HepG2 (cell line): ENCODE data around the gene SMIM13. TPM values are rescaled to one million over a fixed set of nuclear protein-coding genes. Genes with fewer than 3 reads are reported as not detected.

Experiments used
- BCL3 ChIP-seq: sonication (generic); formaldehyde crosslinking; IDR thresholded peaks from 2 replicates; pipeline ENCODE4 v1.5.1; 2020; ENCODE audit warnings: mild to moderate bottlenecking, missing genetic modification reagents, moderate library complexity
- EZH2 ChIP-seq: conservative IDR thresholded peaks from 2 replicates; pipeline ENCODE4 v1.6.1; 2012; ENCODE audit warnings: mild to moderate bottlenecking, low read depth, low read length, moderate library complexity
- FUBP1 ChIP-seq: sonication (generic); formaldehyde crosslinking; IDR thresholded peaks from 2 replicates; pipeline ENCODE4 v1.5.1; 2020; ENCODE audit warnings: missing genetic modification reagents, mild to moderate bottlenecking, borderline replicate concordance
- HMG20B ChIP-seq: conservative IDR thresholded peaks from 2 replicates; pipeline ENCODE4 v1.6.1; 2016; ENCODE audit warnings: missing genetic modification reagents, missing compliant biosample characterization
- MEF2D ChIP-seq: sonication (generic); formaldehyde crosslinking; IDR thresholded peaks from 2 replicates; pipeline ENCODE4 v1.5.1; 2020; ENCODE audit warnings: mild to moderate bottlenecking, missing genetic modification reagents
- MYNN ChIP-seq: sonication (generic); formaldehyde crosslinking; IDR thresholded peaks from 2 replicates; pipeline ENCODE4 v1.4.0; 2020; ENCODE audit warnings: mild to moderate bottlenecking, low read depth, missing genetic modification reagents
- NFYB ChIP-seq: sonication (generic); formaldehyde crosslinking; IDR thresholded peaks from 2 replicates; pipeline ENCODE4 v1.4.0; 2020; ENCODE audit warnings: missing genetic modification reagents
- PITX1 ChIP-seq: sonication (generic); formaldehyde crosslinking; IDR thresholded peaks from 2 replicates; pipeline ENCODE4 v1.5.1; 2020; ENCODE audit warnings: mild to moderate bottlenecking, missing genetic modification reagents
- POGZ ChIP-seq: sonication (generic); formaldehyde crosslinking; IDR thresholded peaks from 2 replicates; pipeline ENCODE4 v1.4.0; 2020; ENCODE audit warnings: mild to moderate bottlenecking, missing genetic modification reagents
- ZFP62 ChIP-seq: sonication (generic); formaldehyde crosslinking; IDR thresholded peaks from 2 replicates; pipeline ENCODE4 v1.4.0; 2020; ENCODE audit warnings: missing genetic modification reagents
- ZNF343 ChIP-seq: sonication (generic); formaldehyde crosslinking; IDR thresholded peaks from 2 replicates; pipeline ENCODE4 v1.4.0; 2020; ENCODE audit warnings: mild to moderate bottlenecking, missing genetic modification reagents
- ZNF530 ChIP-seq: sonication (generic); formaldehyde crosslinking; IDR thresholded peaks from 2 replicates; pipeline ENCODE4 v1.5.0; 2020; ENCODE audit warnings: low read depth, mild to moderate bottlenecking, missing genetic modification reagents
- polyA plus RNA-seq, 8 experiments: library from polyadenylated mRNA; depleted of rRNA in 3 of 8; stranded (reverse) in 7 of 8; unstranded in 1 of 8; fragments of >200 nt; fragmentation: Illumina TruSeq in 4 of 8; extraction: Trizol in 4 of 8; gene quantifications; 2 replicates each; pipeline versions ENCODE4 v1.2.1 to v1.2.3, GENCODE V29; 2011 to 2016; ENCODE audit warnings: low read depth in 4 of 8, missing spikeins in 1 of 8, mixed read lengths in 1 of 8; ENCODE audit not compliant: insufficient read depth in 1 of 8
- total RNA-seq, 5 experiments: library from RNA; depleted of rRNA; stranded (reverse); fragments of >200 nt; fragmentation: Illumina TruSeq; extraction: Trizol; gene quantifications; 2 replicates each; pipeline ENCODE4 v1.2.3, GENCODE V29; 2016; ENCODE audit warnings: low read depth in 1 of 5
- TF ChIP-seq, protein P1 (sequence below): sonication (generic); formaldehyde crosslinking; IDR thresholded peaks from 2 replicates; pipeline ENCODE4 v1.4.0; 2020; ENCODE audit warnings: low read depth, mild to moderate bottlenecking, missing genetic modification reagents
- TF ChIP-seq, protein P2 (sequence below): sonication (generic); formaldehyde crosslinking; IDR thresholded peaks from 2 replicates; pipeline ENCODE4 v1.5.0; 2020; ENCODE audit warnings: missing genetic modification reagents, mild to moderate bottlenecking, borderline replicate concordance
- TF ChIP-seq, protein P3 (sequence below): sonication (generic); formaldehyde crosslinking; IDR thresholded peaks from 2 replicates; pipeline ENCODE4 v1.4.0; 2020; ENCODE audit warnings: missing genetic modification reagents
- TF ChIP-seq, protein P4 (sequence below): sonication (generic); formaldehyde crosslinking; IDR thresholded peaks from 2 replicates; pipeline ENCODE4 v1.5.1; 2020; ENCODE audit warnings: missing genetic modification reagents, mild to moderate bottlenecking, borderline replicate concordance

The SMIM13 gene
- total and polyA plus RNA-seq, 2 of the 13 experiments (the other 11 are each of a cell fraction or from before 2014, with no cell fraction given): 2.7 to 10.2 TPM

DNA sequence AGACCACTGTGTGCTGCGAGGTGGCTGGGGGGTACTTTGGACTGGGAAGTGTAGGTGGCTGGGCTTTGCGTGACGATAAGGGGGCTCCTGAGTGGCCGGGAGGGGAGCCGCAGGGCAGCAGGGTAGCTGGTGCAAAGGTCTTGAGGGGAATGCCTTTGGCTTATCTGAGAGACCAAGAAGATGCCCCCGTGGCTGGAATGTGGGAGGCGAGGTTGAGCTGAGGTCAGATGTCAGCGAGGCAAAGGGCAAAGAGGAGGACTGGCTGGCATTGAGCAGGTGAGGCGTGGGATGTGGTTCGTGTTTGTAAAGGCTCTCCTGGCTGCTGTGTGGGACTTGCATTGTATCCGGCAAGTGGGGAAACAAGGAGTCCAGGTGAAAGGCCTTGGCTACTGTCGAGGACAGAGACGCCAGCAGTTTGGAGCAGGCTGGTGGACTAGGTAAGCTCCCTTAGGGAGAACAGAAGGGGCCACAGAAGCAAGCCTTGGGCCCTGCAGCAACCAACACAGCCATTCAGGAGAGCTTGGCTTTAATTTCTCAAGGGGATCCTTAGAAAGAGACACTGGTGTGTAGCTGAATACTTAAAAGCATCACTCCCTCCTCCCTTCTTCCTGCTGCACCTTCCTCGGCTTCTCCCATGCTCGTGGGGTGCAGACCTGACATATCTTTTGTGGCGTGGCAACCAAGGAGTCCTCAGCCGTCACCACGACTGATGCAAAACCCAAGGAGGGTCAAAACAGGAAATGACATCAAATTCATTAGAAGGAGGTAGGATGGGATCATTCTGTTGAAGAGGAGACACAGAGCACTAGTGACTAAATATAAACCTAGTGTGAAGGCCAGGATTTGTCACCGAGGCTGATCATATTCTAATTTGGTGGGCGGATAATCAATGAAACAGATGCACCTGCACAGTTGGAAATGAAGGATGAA is 71.3 kb downstream of the SMIM13 start (continued):
- TF ChIP-seq FUBP1 (no peak), PITX1 (CRISPR knock-in tag) (peak; percentile 73), EZH2 (no peak), ZNF530 (CRISPR knock-in tag) (no peak), HMG20B (no peak), MYNN (CRISPR knock-in tag) (no peak), POGZ (CRISPR knock-in tag) (peak; percentile 66; the same call in 1 of the 2 replicates), MEF2D (CRISPR knock-in tag) (no peak), BCL3 (no peak), ZNF343 (CRISPR knock-in tag) (no peak), ZFP62 (CRISPR knock-in tag) (no peak), NFYB (CRISPR knock-in tag) (no peak)
- TF ChIP-seq, protein P1, sequence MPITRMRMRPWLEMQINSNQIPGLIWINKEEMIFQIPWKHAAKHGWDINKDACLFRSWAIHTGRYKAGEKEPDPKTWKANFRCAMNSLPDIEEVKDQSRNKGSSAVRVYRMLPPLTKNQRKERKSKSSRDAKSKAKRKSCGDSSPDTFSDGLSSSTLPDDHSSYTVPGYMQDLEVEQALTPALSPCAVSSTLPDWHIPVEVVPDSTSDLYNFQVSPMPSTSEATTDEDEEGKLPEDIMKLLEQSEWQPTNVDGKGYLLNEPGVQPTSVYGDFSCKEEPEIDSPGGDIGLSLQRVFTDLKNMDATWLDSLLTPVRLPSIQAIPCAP (CRISPR knock-in tag): no peak
- TF ChIP-seq, protein P2, sequence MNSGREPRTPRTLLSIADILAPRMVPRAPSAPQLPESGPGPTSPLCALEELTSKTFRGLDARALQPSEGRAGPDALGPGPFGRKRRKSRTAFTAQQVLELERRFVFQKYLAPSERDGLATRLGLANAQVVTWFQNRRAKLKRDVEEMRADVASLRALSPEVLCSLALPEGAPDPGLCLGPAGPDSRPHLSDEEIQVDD (CRISPR knock-in tag): no peak
- TF ChIP-seq, protein P3, sequence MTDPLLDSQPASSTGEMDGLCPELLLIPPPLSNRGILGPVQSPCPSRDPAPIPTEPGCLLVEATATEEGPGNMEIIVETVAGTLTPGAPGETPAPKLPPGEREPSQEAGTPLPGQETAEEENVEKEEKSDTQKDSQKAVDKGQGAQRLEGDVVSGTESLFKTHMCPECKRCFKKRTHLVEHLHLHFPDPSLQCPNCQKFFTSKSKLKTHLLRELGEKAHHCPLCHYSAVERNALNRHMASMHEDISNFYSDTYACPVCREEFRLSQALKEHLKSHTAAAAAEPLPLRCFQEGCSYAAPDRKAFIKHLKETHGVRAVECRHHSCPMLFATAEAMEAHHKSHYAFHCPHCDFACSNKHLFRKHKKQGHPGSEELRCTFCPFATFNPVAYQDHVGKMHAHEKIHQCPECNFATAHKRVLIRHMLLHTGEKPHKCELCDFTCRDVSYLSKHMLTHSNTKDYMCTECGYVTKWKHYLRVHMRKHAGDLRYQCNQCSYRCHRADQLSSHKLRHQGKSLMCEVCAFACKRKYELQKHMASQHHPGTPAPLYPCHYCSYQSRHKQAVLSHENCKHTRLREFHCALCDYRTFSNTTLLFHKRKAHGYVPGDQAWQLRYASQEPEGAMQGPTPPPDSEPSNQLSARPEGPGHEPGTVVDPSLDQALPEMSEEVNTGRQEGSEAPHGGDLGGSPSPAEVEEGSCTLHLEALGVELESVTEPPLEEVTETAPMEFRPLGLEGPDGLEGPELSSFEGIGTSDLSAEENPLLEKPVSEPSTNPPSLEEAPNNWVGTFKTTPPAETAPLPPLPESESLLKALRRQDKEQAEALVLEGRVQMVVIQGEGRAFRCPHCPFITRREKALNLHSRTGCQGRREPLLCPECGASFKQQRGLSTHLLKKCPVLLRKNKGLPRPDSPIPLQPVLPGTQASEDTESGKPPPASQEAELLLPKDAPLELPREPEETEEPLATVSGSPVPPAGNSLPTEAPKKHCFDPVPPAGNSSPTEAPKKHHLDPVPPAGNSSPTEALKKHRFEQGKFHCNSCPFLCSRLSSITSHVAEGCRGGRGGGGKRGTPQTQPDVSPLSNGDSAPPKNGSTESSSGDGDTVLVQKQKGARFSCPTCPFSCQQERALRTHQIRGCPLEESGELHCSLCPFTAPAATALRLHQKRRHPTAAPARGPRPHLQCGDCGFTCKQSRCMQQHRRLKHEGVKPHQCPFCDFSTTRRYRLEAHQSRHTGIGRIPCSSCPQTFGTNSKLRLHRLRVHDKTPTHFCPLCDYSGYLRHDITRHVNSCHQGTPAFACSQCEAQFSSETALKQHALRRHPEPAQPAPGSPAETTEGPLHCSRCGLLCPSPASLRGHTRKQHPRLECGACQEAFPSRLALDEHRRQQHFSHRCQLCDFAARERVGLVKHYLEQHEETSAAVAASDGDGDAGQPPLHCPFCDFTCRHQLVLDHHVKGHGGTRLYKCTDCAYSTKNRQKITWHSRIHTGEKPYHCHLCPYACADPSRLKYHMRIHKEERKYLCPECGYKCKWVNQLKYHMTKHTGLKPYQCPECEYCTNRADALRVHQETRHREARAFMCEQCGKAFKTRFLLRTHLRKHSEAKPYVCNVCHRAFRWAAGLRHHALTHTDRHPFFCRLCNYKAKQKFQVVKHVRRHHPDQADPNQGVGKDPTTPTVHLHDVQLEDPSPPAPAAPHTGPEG (CRISPR knock-in tag): no peak
- TF ChIP-seq, protein P4, sequence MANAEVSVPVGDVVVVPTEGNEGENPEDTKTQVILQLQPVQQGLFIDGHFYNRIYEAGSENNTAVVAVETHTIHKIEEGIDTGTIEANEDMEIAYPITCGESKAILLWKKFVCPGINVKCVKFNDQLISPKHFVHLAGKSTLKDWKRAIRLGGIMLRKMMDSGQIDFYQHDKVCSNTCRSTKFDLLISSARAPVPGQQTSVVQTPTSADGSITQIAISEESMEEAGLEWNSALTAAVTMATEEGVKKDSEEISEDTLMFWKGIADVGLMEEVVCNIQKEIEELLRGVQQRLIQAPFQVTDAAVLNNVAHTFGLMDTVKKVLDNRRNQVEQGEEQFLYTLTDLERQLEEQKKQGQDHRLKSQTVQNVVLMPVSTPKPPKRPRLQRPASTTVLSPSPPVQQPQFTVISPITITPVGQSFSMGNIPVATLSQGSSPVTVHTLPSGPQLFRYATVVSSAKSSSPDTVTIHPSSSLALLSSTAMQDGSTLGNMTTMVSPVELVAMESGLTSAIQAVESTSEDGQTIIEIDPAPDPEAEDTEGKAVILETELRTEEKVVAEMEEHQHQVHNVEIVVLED (CRISPR knock-in tag): no peak
